HG02642 (cell line): ENCODE data around the gene NUDT9.
"Not testable (repeated sequence)": the region's sequence is repeated elsewhere in the genome, so short reads cannot be mapped to it uniquely, and the experiment has no call there.

Experiments used
- ATAC-seq: cut with Tn5 transposase; IDR thresholded peaks from one replicate; pipeline ENCODE4 v1.9.1; 2021; ENCODE audit warnings: mild to moderate bottlenecking; ENCODE audit not compliant: unreplicated experiment, poor library complexity

NUDT9 gene

GRCh38 chr4:87406902-87407301 lies 15.5 kb upstream of the NUDT9 start:
- ATAC-seq, result not testable (repeated sequence)

- ATAC-seq, result no peak
Measured at GRCh38 chr4:87409420-87409939, 12.9 kb upstream of the NUDT9 start.

GRCh38 chr4:87410157-87410556 lies 12.2 kb upstream of the NUDT9 start:
- ATAC-seq, result no peak

GRCh38 chr4:87410679-87411078 lies 11.7 kb upstream of the NUDT9 start:
- ATAC-seq, result no peak

- no peak for ATAC-seq
Measured at GRCh38 chr4:87414816-87415215, 7.6 kb upstream of the NUDT9 start.

GRCh38 chr4:87416965-87417364 lies 5.4 kb upstream of the NUDT9 start:
- no peak for ATAC-seq

- not testable (repeated sequence) for ATAC-seq
Measured at GRCh38 chr4:87418410-87418809, 4.0 kb upstream of the NUDT9 start.

GRCh38 chr4:87419578-87420249 lies 2.7 kb upstream of the NUDT9 start:
- no peak for ATAC-seq

- no peak for ATAC-seq
Measured at GRCh38 chr4:87420276-87420830, 2.0 kb upstream of the NUDT9 start.

- no peak for ATAC-seq
Measured at GRCh38 chr4:87423317-87424098, 1.1 kb downstream of the NUDT9 start.

- not testable (repeated sequence) for ATAC-seq
Measured at GRCh38 chr4:87424099-87424543, 1.7 kb downstream of the NUDT9 start.

GRCh38 chr4:87425711-87426110 lies 3.3 kb downstream of the NUDT9 start:
- ATAC-seq, result no peak

GRCh38 chr4:87426865-87427517 lies 4.6 kb downstream of the NUDT9 start:
- ATAC-seq, result no peak

- no peak for ATAC-seq
Measured at GRCh38 chr4:87427518-87427868, 5.1 kb downstream of the NUDT9 start.

- no peak for ATAC-seq
Measured at GRCh38 chr4:87428979-87429378, 6.6 kb downstream of the NUDT9 start.

GRCh38 chr4:87430038-87430437 lies 7.7 kb downstream of the NUDT9 start:
- ATAC-seq, result no peak

GRCh38 chr4:87433342-87433741 lies 11.0 kb downstream of the NUDT9 start:
- ATAC-seq, result no peak

GRCh38 chr4:87442889-87443288 lies 20.5 kb downstream of the NUDT9 start:
- ATAC-seq, result no peak

GRCh38 chr4:87444741-87445140 lies 22.4 kb downstream of the NUDT9 start:
- no peak for ATAC-seq

- ATAC-seq, result no peak
Measured at GRCh38 chr4:87445964-87446363, 23.6 kb downstream of the NUDT9 start.

- not testable (repeated sequence) for ATAC-seq
Measured at GRCh38 chr4:87446375-87446774, 24.0 kb downstream of the NUDT9 start.
